Stimulated activated CD4-positive, alpha-beta T cell treated with anti-CD3 and anti-CD28 coated beads, Interleukin-12 subunit alpha, Interleukin-12 subunit beta, amount 100 ng/mL, for 4 hours (primary cell): ENCODE data around the gene KLRC3.
"Not testable (repeated sequence)": the region's sequence is repeated elsewhere in the genome, so short reads cannot be mapped to it uniquely, and the experiment has no call there.

Source experiments
- DNase-seq: peaks from one replicate; pipeline ENCODE4 v3.0.0-alpha.2; 2020

Gene KLRC3

DNA sequence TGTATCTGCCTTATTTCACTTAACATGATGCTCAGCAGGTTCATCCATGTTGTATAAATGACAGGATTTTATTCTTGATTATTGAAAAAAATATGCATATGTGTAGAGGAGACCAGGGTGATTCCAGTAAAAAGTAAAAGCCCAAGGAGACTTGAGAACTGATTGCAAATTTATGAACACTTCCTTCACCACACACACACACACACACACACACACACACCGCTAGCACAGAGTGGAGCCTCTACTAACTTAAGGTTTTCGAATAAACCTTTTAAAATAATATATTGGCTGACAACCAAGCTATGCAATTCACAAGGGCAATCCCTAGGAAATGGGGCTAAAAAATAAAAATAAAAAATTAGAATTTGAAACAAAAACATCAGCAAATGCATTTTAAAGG lies 22.2 kb downstream of the KLRC3 start:
- DNase-seq, result no peak

DNA sequence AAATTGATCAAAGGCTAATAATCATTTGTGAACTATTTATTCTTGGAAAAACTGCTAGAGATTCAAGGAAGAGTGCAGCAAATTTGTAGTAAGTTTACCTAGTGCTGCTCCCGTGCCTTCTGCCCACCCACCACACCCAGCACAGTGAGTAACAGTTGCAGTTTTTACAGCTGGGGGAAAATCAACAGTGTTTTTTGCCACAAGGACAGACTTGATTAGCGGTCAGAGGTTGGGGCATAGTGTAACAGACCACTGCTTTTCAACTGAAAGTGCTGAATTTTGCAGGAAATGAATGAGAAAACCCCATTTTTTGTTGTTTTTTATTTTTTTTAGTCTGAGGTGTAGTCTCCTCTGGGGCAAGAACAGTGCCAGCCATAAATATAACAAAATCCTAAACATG lies 23.1 kb downstream of the KLRC3 start:
- DNase-seq, result no peak

DNA sequence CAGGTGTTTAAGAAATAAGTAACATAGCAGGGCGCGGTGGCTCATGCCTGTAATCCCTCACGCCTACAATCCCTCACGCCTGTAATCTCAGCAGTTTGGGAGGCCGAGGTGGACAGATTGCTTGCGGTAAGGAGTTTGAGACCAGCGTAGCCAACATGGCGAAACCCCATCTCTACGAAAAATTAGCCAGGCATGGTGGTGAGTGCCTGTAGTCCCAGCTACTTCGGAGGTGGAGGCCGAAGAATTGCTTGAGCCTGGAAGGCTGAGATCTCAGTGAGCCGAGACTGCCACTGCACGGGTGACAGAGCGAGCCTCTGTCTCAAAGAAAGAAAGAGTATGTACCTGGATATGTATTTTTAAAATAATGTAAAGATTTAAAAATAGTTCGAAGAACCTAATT lies 24.2 kb downstream of the KLRC3 start:
- not testable (repeated sequence) for DNase-seq

DNA sequence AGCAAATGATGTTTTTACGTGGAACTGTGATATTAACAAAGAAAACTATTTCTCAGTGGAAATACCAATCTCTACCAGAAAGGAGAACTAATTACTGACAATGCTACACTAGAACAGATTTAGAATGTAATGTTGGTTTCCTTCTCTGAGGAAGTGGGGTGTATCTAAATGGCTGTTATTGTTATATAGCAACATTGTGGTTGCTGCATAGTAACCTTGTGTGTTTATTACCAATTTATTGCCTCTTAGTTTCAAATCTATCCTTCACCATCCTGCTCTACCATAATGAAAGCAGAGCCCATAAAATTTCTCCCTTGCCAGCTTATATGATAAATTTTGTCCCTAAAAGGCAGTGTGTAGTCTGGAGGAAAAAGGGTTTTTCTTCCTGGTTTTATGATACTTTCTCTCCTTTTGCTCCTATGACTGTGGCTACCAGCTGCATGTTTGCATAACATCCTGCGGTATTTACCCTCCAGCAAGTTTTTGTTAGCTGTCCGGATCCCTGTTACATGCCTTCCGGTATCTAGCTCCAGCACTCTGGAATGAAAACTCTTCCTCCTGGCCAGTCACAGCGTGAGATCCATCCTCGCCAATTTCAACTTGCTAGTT lies 24.9 kb downstream of the KLRC3 start:
- DNase-seq, result no peak

DNA sequence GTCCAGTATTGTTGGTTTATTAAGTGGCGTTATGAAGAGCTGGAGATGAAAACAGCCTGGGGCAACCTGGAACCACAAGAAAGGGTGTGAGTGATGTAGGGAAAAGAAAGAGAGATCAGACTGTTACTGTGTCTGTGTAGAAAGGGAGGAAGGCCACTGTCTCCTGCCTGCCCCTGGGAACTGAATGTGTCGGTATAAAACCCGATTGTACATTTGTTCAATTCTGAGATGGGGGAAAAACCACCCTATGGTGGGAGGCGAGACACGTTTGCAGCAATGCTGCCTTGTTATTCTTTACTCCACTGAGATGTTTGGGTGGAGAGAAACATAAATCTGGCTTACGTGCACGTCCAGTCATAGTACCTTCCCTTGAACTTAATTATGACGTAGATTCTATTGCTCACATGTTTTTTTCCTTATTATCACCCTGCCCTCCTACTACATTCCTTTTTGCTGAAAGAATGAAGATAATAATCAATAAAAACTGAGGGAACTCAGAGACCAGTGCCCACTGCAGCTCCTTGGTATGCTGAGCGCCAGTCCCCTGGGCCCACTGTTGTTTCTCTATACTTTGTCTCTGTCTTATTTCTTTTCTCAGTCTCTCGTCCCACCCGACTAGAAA lies 25.8 kb downstream of the KLRC3 start:
- DNase-seq, result not testable (repeated sequence)

DNA sequence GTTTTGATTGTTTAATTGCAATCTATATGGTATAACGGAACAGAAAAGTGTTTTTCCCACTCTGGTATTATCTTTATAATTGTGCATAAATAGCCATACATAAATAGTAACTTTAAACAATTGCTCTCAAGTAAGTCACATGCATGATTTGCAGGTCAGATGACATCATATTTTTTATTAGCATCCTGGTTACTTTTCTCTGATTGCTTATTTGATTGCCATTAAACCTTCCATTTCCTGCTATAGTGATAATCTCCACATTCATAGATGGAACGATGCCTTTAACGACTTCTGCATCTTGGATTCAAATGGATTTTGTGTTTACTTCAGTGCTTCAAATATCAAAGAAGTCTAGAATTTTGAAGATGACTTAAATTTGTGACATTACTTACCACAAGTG lies 27.1 kb downstream of the KLRC3 start:
- DNase-seq, result no peak

DNA sequence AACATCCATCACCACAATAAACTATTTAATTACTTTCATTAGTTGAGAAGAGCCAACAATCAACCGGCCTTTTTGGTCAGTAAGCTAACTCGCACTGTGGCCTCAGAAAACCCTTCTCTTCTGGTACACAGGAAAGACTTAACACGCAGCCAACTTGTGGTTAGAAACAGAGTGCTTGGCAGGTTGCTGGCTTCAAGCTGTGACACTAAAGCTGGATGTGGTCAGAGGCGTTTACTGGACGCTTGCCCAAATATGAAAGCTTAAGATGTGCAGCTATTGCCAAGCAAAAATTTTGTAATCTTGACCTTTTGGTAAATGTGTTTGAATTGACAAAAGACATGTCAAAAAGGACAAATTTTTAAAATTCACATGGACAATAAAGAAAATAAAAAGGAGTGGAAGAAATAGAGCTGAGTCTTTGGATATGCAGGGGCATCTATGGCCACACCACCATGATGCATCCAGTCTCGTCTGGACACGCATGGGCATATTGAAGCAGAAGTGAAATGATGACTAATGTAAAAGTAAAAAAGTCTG lies 27.9 kb downstream of the KLRC3 start:
- no peak for DNase-seq

DNA sequence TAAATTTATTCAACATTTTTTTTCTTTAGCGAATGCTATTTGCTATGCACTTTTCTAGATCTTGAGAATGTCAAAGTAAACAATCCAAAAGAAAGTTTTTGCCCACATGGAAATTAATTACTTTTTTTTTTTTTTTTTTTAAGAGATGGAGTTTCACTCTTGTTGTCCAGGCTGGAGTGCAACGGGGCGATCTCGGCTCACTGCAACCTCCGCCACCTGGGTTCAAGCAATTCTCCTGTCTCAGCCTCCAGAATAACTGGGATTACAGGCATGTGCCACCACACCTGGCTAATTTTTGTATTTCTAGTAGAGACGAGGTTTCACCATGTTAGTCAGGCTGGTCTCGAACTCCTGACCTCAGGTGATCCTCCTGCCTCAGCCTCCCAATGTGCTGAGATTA lies 29.4 kb downstream of the KLRC3 start:
- not testable (repeated sequence) for DNase-seq

DNA sequence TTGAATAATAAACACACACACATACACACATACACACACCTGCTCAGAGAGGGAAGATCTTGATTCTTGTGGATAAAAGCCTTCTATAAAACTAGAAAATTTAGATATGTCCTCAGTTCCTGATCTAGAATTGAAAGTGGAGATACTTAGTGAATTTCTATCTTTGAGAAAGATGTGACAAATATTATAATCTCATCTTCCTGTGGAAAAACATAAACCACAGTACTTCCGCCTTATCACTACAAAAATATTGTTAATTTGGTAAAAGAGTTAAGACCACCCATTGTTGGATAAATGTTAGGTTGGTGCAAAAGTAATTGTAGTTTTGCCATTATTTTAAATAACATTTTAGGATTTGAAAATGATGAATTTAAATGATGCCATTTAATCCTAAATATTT lies 30.5 kb downstream of the KLRC3 start, which contains the start of gene KLRK1:
Gene KLRK1, minus strand, starts transcription at position 138 of the 400 bp plus-strand sequence. CDS start 1,231 bp downstream, outside the sequence.
- no peak for DNase-seq

DNA sequence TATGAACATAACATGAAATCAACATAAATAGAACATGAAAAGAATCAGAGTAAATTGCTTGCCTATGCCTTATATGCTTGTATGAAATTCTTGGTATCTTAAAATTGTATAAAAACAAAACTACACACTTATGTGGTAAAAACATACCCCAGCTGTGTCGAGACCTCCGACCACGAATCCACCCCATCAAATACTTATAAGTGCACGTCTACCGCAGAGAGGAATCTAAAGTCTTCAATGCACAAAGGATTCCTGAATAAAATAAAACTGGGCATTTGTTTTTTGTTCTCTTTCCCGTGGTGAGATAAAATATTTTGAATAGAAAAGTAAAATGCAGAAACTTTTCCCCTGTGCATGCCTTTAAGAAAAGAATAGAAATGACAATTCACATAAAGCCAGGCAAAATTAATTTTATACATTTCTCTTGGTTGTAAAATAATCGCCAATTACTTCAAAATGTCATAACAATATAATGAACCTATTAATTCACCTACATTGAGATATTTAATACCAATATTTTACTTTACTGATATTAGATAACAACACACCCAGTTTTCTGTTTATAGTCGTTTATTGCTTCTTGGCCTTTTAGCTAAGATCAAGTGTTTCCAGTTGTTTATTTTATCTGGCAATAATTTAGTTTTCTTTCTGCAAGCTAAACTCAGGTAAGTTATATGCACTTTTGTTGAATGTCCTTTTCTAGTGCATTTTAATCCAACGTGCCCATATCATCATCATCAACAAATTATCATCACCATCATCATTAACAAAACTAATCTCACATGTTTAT lies 31.6 kb downstream of the KLRC3 start:
- DNase-seq, result no peak

DNA sequence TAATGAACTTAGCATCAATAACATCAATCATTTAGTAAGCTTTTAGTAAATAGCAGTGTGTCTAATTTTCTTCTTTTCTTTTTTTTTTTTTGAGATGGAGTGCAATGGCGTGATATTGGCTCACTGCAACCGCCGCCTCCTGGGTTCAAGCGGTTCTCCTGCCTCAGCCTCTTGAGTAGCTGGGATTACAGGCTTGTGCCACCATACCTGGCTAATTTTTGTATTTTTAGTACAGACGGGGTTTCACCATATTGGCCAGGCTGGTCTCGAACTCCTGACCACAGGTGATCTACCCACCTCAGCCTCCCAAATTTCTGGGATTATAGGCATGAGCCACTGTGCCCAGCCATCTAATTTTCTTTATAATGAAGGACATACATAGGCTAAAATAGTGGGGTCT lies 32.9 kb downstream of the KLRC3 start:
- DNase-seq, result not testable (repeated sequence)

DNA sequence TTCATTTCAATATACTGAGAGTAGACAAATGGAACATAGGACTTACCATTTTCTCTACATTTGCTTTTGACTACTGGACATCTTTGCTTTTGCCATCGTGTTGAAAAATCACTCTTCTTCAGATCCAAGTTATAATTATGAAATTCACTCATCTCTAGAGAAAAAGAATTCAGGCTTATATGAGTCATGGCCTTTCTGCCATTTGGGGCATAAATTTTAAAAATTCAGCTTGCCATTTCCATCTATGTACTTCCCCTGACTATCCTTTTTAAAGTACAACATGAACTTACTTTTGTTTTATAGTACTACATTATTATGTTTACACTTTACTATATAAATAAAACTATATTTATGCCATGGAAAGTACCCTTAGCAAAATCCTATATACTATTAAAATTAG lies 33.5 kb downstream of the KLRC3 start:
- no peak for DNase-seq

DNA sequence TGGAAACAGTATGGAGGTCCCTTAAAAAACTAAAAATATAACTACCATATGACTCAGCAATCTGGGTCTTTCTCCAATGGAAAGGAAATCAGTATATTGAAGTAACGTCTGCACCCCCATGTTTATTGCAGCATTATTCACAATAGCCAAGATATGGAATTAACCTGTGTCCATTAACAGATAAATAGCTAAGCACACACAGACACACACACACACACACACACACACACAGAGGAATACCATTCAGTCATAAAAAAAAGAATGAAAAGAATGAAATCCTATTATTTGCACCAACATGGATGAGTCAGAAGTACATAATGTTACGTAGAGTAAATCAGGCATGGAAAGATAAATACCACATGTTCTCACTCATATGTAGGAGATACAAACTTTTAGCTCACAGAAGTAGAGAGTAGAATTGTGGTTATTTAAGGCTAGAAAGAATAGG lies 35.2 kb downstream of the KLRC3 start:
- DNase-seq, result no peak

DNA sequence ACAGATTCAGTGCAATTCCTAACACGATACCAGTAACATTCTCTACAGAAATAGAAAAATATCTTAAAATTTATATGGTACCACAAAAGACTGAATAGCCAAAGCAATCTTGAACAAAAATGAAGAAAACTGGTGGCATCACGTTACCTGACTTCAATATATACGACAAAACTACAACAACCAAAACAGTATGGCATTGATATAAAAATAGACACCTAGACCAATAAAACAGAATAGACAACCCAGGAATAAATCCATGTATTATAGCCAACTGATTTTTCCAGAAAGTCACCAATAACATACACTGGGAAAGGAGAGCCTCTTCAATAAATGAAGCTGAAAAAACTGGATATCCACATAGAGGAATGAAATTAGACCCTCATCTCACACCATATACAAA lies 36.2 kb downstream of the KLRC3 start:
- no peak for DNase-seq

DNA sequence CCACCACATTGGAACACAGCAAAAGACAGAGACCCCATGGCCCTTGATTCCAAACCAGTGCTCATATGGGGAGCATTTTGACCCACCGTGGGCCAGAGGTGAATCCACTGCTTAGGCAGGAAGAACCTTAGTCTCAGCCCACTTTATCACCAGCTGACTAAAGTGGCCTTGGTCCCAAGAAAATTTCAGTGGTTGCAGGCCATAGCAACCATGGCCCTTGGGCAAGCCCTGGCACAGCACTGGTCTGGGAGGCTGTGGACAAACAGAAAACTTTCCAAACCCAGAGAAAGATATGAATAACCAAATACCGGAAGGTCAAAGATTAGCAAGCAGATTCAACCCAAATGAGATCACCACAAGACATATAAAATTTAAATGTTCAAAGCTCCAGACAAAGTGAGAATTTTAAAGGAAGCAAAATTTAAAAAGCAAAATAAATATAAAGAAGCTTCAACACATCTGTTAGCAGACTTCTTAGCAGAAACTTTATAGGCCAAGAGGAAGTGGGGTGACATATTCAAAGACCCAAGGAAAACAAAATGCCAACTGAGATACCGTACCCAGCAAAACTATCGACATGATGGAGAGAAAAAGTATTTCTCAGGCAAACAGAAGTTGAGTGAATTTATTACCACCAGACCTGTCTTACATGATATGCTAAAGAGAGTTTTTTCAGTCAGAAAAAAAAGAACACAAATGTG lies 38.3 kb downstream of the KLRC3 start:
- no peak for DNase-seq

DNA sequence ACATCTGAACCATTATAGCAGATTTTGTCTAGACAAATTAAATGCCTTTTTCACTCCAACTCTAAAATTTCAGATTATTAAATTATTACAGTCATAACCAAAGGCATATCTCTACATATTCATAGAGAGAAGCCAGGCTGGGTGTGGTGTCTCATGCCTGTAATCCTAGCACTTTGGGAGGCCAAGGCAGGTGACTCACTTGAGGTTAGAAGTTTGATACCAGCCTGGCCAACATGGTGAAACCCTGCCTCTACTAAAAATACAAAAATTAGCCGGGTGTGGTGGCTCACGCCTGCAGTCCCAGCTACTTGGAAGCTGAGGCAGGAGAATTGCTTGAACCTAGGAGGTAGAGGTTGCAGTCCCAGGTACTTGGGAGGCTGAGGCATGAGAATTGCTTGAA lies 41.7 kb downstream of the KLRC3 start:
- not testable (repeated sequence) for DNase-seq

DNA sequence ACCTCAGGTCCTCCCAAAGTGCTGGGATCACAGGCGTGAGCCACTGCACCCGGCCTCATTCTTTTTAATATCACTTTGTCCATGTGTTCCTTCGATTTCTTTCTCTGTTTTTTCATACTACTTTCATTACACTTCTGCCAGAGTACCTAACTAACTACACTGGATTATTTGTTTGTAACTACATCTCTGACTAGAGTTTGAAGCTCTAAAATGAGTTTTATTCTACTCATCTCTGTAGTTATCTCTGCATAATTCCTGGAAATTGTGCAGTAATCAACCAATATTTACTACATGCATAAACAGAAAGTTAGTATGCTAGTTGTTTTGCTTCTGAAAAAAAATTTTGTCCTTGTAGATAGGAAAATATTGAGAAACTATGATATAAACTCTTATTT lies 45.8 kb downstream of the KLRC3 start:
- no peak for DNase-seq

DNA sequence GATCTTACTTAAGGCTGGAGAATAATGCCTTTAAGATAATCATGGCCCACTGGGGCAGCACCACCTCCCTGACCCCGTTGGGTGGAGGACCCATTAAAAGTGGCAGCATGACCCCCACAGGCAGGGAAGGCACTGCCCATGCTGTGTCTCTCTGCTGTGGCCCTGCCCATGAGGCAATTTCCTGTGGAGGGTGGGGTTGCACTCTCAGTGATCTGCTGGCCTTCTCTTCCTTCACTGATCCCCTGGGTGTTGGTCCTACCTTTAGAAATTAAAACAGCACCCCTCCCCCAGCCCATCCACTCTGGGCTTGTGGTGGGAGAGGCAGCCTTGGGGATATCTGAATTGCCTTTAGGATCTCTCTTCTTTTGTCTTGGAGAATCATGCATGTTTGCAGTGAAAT lies 47.8 kb downstream of the KLRC3 start:
- no peak for DNase-seq

DNA sequence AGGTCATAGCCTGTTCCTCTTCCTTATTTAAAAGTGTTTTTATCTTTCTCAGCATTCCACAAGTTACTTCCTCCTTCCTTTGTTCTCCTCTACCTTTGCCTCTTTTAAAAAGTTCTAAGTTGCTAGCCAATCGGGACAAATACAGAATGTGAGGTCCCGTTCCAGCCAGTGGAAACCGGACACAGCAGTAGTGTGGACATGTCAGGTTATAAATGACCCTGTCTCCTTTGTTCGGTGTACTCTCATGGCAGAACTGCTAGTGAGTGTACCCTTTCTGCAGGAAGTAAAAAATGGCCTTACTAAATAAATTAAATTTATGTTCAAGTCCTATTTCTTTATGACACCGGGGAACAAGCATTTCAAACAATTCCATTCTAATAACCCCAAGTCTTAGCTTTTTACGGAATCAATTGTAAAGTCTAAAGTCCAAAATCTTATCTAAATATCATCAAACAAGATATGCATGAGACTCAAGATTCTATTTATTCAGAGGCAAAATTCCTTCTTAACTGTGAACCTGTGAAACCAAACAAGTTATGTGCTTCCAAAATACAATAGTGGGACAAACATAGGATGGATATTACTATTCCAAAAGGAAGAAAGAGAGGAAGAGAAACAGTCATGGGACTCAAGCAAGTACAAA lies 48.4 kb downstream of the KLRC3 start:
- DNase-seq, result not testable (repeated sequence)

DNA sequence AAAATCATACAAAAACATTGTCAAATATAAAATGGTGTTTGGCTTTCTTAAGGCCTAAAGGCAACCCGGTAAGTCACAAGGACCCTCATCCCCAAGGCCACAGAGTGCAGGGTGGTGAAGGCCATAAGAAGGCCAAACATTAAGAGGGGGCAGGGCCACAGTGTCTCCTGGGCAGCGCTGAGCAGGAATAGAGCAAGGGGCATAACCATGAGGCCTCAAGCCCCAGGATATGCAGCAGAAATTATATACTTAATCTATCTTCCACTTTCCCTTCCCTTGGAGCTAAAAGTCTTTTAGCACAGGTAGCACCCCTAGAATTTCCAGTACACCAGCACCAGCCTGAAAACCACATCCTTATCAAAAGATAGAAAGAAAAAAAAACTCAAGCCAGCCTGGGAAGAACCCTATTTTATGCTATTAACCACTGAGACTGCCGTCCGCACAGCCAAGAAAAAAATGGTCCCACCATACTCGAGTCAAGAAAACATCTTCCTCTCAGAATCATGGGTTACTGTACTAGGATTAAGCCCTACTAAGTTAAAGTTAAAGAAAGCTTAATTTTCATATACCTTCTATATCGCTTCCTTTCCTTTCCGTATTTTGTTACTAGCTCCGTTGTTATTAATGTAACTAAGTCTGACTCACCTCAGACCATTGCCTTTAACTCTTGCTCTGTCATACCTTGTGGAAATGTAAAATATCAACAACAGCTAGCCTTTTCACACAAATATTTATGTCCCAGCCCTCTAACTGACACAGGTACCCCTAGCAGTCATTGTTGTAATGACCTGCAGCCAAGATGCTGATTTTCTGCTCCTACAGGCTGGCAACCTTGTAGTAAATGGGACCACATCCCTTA lies 50.6 kb downstream of the KLRC3 start:
- DNase-seq, result no peak
